HepG2 (cell line): ENCODE results near the gene EGFL8. TPM values are rescaled to one million over a fixed set of nuclear protein-coding genes. Genes with fewer than 3 reads are reported as not detected.

Experiments used
- ASH2L ChIP-seq: fragments of 300-600, 200-600 bp; sonication (generic); IDR thresholded peaks from 2 replicates; pipeline ENCODE4 v1.7.0; 2017; ENCODE audit warnings: low read depth, mild to moderate bottlenecking, moderate library complexity, mixed read lengths, low read length; ENCODE audit not compliant: insufficient read length
- GTF3A ChIP-seq: sonication (generic); formaldehyde crosslinking; conservative IDR thresholded peaks from 2 replicates; pipeline ENCODE4 v1.4.0; 2020; ENCODE audit warnings: mild to moderate bottlenecking, missing genetic modification reagents
- JARID2 ChIP-seq: sonication (generic); formaldehyde crosslinking; IDR thresholded peaks from 2 replicates; pipeline ENCODE4 v1.8.1; 2023; ENCODE audit warnings: missing genetic modification reagents, inconsistent platforms; ENCODE audit not compliant: insufficient replicate concordance
- MED13 ChIP-seq: sonication (generic); formaldehyde crosslinking; IDR thresholded peaks from 2 replicates; pipeline ENCODE4 v1.5.0; 2020; ENCODE audit warnings: missing genetic modification reagents
- NFIC ChIP-seq: IDR thresholded peaks from 2 replicates; pipeline ENCODE4 v1.6.1; 2012; ENCODE audit warnings: mild to moderate bottlenecking, low read length, inconsistent platforms
- PAX8 ChIP-seq: sonication (generic); formaldehyde crosslinking; IDR thresholded peaks from 2 replicates; pipeline ENCODE4 v1.8.0; 2022; ENCODE audit warnings: mild to moderate bottlenecking, missing genetic modification reagents, borderline replicate concordance
- POLR2AphosphoS2 ChIP-seq: IDR thresholded peaks from 2 replicates; pipeline ENCODE4 v1.6.1; 2011; ENCODE audit warnings: low read depth, low read length, improper control_type of control experiment
- RAD51 ChIP-seq: fragments of 450-650 bp; IDR thresholded peaks from 2 replicates; pipeline ENCODE4 v1.6.1; 2016; ENCODE audit warnings: borderline replicate concordance
- SAP130 ChIP-seq: IDR thresholded peaks from 2 replicates; pipeline ENCODE4 v1.6.1; 2016; ENCODE audit warnings: low read depth
- SNAPC2 ChIP-seq: sonication (generic); formaldehyde crosslinking; IDR thresholded peaks from 2 replicates; pipeline ENCODE4 v1.8.1; 2022; ENCODE audit warnings: mild to moderate bottlenecking, missing genetic modification reagents
- ZNF274 ChIP-seq: sonication (generic); formaldehyde crosslinking; IDR thresholded peaks from 2 replicates; pipeline ENCODE4 v1.5.1; 2020; ENCODE audit warnings: mild to moderate bottlenecking, missing genetic modification reagents
- ZNF335 ChIP-seq: sonication (generic); formaldehyde crosslinking; IDR thresholded peaks from 2 replicates; pipeline ENCODE4 v1.4.0; 2020; ENCODE audit warnings: missing genetic modification reagents
- ZNF343 ChIP-seq: sonication (generic); formaldehyde crosslinking; IDR thresholded peaks from 2 replicates; pipeline ENCODE4 v1.4.0; 2020; ENCODE audit warnings: mild to moderate bottlenecking, missing genetic modification reagents
- ZNF547 ChIP-seq: sonication (generic); formaldehyde crosslinking; IDR thresholded peaks from 2 replicates; pipeline ENCODE4 v1.5.1; 2020; ENCODE audit warnings: mild to moderate bottlenecking, missing genetic modification reagents
- ZNF556 ChIP-seq: sonication (generic); formaldehyde crosslinking; IDR thresholded peaks from 2 replicates; pipeline ENCODE4 v1.4.0; 2020; ENCODE audit warnings: mild to moderate bottlenecking, missing genetic modification reagents, borderline replicate concordance
- ZNF563 ChIP-seq: sonication (generic); formaldehyde crosslinking; IDR thresholded peaks from 2 replicates; pipeline ENCODE4 v1.8.0; 2022; ENCODE audit warnings: mild to moderate bottlenecking, moderate library complexity, missing genetic modification reagents
- ZNF570 ChIP-seq: sonication (generic); formaldehyde crosslinking; IDR thresholded peaks from 2 replicates; pipeline ENCODE4 v1.4.0; 2020; ENCODE audit warnings: mild to moderate bottlenecking, missing genetic modification reagents, borderline replicate concordance
- ZNF7 ChIP-seq: IDR thresholded peaks from 2 replicates; pipeline ENCODE4 v1.6.1; 2016; ENCODE audit warnings: missing biosample characterization, missing genetic modification reagents
- ZNF724P ChIP-seq: sonication (generic); formaldehyde crosslinking; IDR thresholded peaks from 2 replicates; pipeline ENCODE4 v1.8.0; 2022; ENCODE audit warnings: missing genetic modification reagents, borderline replicate concordance
- polyA plus RNA-seq, 8 experiments: library from polyadenylated mRNA; depleted of rRNA in 3 of 8; stranded (reverse) in 7 of 8; unstranded in 1 of 8; fragments of >200 nt; fragmentation: Illumina TruSeq in 4 of 8; extraction: Trizol in 4 of 8; gene quantifications; 2 replicates each; pipeline versions ENCODE4 v1.2.1 to v1.2.3, GENCODE V29; 2011 to 2016; ENCODE audit warnings: low read depth in 4 of 8, missing spikeins in 1 of 8, mixed read lengths in 1 of 8; ENCODE audit not compliant: insufficient read depth in 1 of 8
- total RNA-seq, 5 experiments: library from RNA; depleted of rRNA; stranded (reverse); fragments of >200 nt; fragmentation: Illumina TruSeq; extraction: Trizol; gene quantifications; 2 replicates each; pipeline ENCODE4 v1.2.3, GENCODE V29; 2016; ENCODE audit warnings: low read depth in 1 of 5
- TF ChIP-seq, protein P1 (sequence below): sonication (generic); formaldehyde crosslinking; IDR thresholded peaks from 2 replicates; pipeline ENCODE4 v1.5.1; 2020; ENCODE audit warnings: missing genetic modification reagents, mild to moderate bottlenecking, borderline replicate concordance
- TF ChIP-seq, protein P2 (sequence below): sonication (generic); formaldehyde crosslinking; IDR thresholded peaks from 2 replicates; pipeline ENCODE4 v1.5.0; 2020; ENCODE audit warnings: mild to moderate bottlenecking, missing genetic modification reagents, borderline replicate concordance
- TF ChIP-seq, protein P3 (sequence below): sonication (generic); formaldehyde crosslinking; IDR thresholded peaks from 2 replicates; pipeline ENCODE4 v1.5.1; 2020; ENCODE audit warnings: missing genetic modification reagents, mild to moderate bottlenecking, borderline replicate concordance

EGFL8 gene
- total and polyA plus RNA-seq, 2 of the 13 experiments (the other 11 are each of a cell fraction or from before 2014, with no cell fraction given), result 10.0 to 11.5 TPM

DNA sequence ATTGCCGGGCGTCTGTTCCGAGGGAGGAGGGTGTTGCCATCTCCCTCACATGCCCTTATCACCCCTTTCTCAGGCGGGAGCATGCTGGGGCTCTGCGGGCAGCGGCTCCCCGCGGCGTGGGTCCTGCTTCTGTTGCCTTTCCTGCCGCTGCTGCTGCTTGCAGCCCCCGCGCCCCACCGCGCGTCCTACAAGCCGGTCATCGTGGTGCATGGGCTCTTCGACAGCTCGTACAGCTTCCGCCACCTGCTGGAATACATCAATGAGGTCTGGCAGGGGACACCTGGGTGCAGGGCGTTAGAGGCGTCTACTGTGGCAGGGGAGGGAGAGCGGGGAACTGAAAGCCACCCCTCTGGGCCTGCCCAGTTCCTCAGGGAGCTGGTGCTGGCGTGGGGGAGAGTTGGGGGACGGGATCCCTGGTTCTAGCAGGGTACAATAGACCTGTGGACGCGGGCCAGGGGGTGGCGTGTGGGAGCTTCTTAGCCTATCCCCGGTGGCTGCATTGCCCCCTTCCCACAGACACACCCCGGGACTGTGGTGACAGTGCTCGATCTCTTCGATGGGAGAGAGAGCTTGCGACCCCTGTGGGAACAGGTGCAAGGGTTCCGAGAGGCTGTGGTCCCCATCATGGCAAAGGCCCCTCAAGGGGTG lies 9.8 kb upstream of the EGFL8 start (continued):
- TF ChIP-seq ZNF335 (no peak; the same call in 1 of the 2 replicates), SNAPC2 (CRISPR knock-in tag) (no peak), MED13 (no peak), ZNF724P (CRISPR knock-in tag) (peak; percentile 38; the same call in 1 of the 2 replicates), ZNF7 (no peak), ZNF274 (CRISPR knock-in tag) (peak; percentile 61; the same call in 1 of the 2 replicates), ZNF570 (CRISPR knock-in tag) (no peak), POLR2AphosphoS2 (no peak), ZNF563 (no peak), ZNF547 (CRISPR knock-in tag) (peak; percentile 66; the same call in 1 of the 2 replicates), SAP130 (CRISPR knock-in tag) (peak; percentile 89), RAD51 (no peak), ASH2L (no peak), JARID2 (CRISPR knock-in tag) (no peak), NFIC (no peak), PAX8 (CRISPR knock-in tag) (0 out of 2 replicates have a peak, but pooled peaks have one; percentile 52), ZNF556 (CRISPR knock-in tag) (no peak), ZNF343 (CRISPR knock-in tag) (no peak), GTF3A (no peak)
- TF ChIP-seq, protein P1, sequence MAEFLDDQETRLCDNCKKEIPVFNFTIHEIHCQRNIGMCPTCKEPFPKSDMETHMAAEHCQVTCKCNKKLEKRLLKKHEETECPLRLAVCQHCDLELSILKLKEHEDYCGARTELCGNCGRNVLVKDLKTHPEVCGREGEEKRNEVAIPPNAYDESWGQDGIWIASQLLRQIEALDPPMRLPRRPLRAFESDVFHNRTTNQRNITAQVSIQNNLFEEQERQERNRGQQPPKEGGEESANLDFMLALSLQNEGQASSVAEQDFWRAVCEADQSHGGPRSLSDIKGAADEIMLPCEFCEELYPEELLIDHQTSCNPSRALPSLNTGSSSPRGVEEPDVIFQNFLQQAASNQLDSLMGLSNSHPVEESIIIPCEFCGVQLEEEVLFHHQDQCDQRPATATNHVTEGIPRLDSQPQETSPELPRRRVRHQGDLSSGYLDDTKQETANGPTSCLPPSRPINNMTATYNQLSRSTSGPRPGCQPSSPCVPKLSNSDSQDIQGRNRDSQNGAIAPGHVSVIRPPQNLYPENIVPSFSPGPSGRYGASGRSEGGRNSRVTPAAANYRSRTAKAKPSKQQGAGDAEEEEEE (CRISPR knock-in tag), result no peak; the same call in 1 of the 2 replicates
- TF ChIP-seq, protein P2, sequence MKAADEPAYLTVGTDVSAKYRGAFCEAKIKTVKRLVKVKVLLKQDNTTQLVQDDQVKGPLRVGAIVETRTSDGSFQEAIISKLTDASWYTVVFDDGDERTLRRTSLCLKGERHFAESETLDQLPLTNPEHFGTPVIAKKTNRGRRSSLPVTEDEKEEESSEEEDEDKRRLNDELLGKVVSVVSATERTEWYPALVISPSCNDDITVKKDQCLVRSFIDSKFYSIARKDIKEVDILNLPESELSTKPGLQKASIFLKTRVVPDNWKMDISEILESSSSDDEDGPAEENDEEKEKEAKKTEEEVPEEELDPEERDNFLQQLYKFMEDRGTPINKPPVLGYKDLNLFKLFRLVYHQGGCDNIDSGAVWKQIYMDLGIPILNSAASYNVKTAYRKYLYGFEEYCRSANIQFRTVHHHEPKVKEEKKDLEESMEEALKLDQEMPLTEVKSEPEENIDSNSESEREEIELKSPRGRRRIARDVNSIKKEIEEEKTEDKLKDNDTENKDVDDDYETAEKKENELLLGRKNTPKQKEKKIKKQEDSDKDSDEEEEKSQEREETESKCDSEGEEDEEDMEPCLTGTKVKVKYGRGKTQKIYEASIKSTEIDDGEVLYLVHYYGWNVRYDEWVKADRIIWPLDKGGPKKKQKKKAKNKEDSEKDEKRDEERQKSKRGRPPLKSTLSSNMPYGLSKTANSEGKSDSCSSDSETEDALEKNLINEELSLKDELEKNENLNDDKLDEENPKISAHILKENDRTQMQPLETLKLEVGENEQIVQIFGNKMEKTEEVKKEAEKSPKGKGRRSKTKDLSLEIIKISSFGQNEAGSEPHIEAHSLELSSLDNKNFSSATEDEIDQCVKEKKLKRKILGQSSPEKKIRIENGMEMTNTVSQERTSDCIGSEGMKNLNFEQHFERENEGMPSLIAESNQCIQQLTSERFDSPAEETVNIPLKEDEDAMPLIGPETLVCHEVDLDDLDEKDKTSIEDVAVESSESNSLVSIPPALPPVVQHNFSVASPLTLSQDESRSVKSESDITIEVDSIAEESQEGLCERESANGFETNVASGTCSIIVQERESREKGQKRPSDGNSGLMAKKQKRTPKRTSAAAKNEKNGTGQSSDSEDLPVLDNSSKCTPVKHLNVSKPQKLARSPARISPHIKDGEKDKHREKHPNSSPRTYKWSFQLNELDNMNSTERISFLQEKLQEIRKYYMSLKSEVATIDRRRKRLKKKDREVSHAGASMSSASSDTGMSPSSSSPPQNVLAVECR (CRISPR knock-in tag), result peak; percentile 76
- TF ChIP-seq, protein P3, sequence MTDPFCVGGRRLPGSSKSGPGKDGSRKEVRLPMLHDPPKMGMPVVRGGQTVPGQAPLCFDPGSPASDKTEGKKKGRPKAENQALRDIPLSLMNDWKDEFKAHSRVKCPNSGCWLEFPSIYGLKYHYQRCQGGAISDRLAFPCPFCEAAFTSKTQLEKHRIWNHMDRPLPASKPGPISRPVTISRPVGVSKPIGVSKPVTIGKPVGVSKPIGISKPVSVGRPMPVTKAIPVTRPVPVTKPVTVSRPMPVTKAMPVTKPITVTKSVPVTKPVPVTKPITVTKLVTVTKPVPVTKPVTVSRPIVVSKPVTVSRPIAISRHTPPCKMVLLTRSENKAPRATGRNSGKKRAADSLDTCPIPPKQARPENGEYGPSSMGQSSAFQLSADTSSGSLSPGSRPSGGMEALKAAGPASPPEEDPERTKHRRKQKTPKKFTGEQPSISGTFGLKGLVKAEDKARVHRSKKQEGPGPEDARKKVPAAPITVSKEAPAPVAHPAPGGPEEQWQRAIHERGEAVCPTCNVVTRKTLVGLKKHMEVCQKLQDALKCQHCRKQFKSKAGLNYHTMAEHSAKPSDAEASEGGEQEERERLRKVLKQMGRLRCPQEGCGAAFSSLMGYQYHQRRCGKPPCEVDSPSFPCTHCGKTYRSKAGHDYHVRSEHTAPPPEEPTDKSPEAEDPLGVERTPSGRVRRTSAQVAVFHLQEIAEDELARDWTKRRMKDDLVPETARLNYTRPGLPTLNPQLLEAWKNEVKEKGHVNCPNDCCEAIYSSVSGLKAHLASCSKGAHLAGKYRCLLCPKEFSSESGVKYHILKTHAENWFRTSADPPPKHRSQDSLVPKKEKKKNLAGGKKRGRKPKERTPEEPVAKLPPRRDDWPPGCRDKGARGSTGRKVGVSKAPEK (CRISPR knock-in tag), result peak; percentile 77; the same call in 1 of the 2 replicates
